Jurkat, Clone E6-1 (cell line): ENCODE results near the gene ZKSCAN3.

Experiments used
- DNase-seq: peaks from one replicate; pipeline ENCODE4 v3.0.0-alpha.2; 2011; ENCODE audit warnings: low read depth, low spot score
- H3K4me3 ChIP-seq: 2 replicates; pipeline ENCODE4 v1.5.1; 2011; ENCODE audit warnings: mild to moderate bottlenecking, low read length, control low read depth, moderate library complexity

ZKSCAN3 gene

DNA sequence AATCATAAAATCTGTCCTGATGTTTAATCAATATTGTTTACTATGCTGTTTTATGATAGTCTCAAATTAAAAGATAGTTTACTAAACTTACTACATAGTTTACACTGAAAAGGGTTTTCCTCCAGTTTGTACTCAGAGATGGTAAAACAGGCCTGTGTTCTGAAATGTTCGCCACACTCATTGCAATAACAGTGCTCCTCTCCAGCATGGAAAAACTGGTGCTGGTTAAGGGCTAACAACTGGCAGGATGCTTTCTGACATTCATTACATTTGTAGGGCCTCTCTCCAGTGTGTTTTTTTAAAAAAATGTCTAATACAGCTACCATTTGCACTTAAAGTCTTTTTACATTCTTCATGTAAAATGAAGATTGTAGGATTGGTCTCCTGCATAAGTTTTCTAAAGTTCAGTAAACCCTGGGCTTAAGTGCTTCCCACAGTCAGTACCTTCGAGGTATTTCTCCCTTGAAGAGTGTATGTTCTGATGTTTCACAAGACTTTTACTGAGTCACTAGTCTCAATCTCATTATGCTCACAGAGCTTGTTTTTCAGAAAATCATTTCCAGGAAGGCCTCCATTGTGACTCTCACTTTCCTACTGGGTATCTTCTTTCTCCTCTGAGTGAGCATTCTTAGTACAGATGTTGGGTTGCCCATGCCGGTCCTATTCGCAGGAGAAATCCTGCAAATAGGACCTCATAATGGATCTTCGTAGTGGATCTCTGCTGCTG, 58.5 kb downstream of the ZKSCAN3 start:
- H3K4me3 ChIP-seq: no peak overlapping the region
- DNase-seq: no peak

DNA sequence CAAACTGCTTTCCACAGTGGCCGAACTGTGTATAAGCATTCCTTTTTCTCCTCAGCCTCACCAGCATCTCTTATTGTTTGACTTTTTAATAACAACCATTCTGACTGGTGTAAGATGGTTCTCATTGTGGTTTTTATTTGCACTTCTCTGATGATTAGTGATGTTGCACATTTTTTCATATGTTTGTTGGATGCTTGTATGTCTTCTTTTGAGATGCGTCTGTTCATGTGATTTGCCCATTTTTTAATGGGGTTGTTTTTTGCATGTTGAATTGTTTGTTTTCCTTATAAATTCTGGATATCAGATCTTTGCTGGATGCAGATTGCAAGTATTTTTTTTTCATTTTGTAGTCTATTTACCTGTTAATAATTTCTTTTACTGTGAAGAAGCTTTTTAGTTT, 61.0 kb downstream of the ZKSCAN3 start:
- H3K4me3 ChIP-seq: no peak overlapping the region
- no peak for DNase-seq

DNA sequence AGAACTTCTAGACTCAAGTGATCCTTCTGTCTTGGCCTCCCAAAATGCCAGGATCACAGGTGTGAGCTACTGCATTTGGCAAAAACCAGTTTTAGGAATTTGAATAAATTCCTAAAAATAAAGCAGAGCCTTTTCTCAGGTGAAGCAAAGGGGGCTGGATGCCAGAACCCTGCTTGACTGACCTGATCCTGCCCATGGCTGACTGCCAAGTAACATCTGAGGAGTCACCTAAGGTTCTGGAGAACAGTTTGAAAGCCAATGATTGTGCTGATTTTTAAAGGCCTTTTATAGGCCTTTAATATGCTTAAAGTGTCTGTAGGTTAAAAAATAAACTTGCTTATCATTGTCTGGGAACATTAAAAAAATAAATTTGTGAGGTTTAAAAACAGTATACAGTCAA, 63.9 kb downstream of the ZKSCAN3 start:
- no peak for DNase-seq

More for the DNA sequence above, 63.9 kb downstream of the ZKSCAN3 start:
- no peak overlapping the region for H3K4me3 ChIP-seq
